ENCODE measurements around the gene PPP2R5E. TPM values are rescaled to one million over a fixed set of nuclear protein-coding genes. Genes with fewer than 3 reads are reported as not detected.

The PPP2R5E gene
- total and polyA plus RNA-seq, 10 of the 15 experiments (the other 5 are each of a cell fraction or from before 2014, with no cell fraction given) = 11.4 to 56.2 (median 22.7) TPM

DNA sequence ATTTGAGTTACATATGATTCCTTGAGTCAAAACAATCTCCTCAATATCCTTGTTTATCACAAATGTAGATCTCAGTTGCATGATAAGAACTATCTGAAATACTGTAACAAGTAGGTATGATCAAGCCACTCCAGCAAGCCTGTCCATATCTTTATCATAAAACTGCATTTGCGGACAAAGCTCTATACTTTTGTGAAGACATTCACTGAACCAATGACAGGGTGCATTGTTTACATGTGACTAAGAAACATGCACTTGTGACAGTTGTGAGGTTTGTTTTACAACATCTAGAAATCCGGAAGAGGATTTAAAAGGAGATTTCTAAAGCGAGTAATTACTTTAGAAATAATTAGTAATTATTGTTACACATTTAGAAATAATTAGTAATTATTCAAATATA is 111.7 kb downstream of the PPP2R5E start:
- in situ Hi-C loops (cut with MboI) = no loop called here
- intact Hi-C loops (cut with micrococcal nuclease; ENCODE audit: unreplicated experiment) = no loop called here
- RAD21 ChIA-PET (ENCODE audit: unreplicated experiment) = interaction anchor here (0.6 to 1.0 kb wide), 3 partner anchors 81 to 1009 kb away, joined by 3 read pairs; no protein-coding TSS in a partner anchor
- no peak overlapping the region for H3K4me2 ChIP-seq (ENCODE audit: control insufficient read depth, insufficient read depth)
- DNase-seq (ENCODE audit: low read depth, low spot score) (no peak), ATAC-seq (no peak), FAIRE-seq (no peak)
- 99% methylated on average over 3 of the region's 3 CpGs for WGBS (ENCODE audit: insufficient coverage, insufficient replicate concordance, low lambda C conversion rate, missing lambda C conversion rate)
- peaks cover 8% of the 10 kb centered on the region for H3K4me1 ChIP-seq (ENCODE audit: control insufficient read depth, insufficient read depth, low read length)
- TF ChIP-seq YBX1 (IDR thresholded peaks at IDR 0.05) (no peak), SRF (IDR thresholded peaks at IDR 0.05; ENCODE audit: low read depth in 2 of 2, low read length in 2 of 2) (no peak), TARDBP (IDR thresholded peaks at IDR 0.05; ENCODE audit: borderline replicate concordance) (no peak), SREBF2 (IDR thresholded peaks at IDR 0.05; ENCODE audit: low read length) (no peak), ZNF207 (IDR thresholded peaks at IDR 0.05; ENCODE audit: borderline replicate concordance) (no peak), SIX5 (IDR thresholded peaks at IDR 0.05; ENCODE audit: low read depth, low read length, severe bottlenecking) (no peak), FOS (IDR thresholded peaks at IDR 0.05; ENCODE audit: borderline replicate concordance, extremely low read depth, insufficient read length) (no peak), ZBTB40 (IDR thresholded peaks at IDR 0.05; ENCODE audit: borderline replicate concordance) (no peak), IRF5 (IDR thresholded peaks at IDR 0.05; ENCODE audit: borderline replicate concordance) (no peak)
- TF ChIP-seq, protein P1, sequence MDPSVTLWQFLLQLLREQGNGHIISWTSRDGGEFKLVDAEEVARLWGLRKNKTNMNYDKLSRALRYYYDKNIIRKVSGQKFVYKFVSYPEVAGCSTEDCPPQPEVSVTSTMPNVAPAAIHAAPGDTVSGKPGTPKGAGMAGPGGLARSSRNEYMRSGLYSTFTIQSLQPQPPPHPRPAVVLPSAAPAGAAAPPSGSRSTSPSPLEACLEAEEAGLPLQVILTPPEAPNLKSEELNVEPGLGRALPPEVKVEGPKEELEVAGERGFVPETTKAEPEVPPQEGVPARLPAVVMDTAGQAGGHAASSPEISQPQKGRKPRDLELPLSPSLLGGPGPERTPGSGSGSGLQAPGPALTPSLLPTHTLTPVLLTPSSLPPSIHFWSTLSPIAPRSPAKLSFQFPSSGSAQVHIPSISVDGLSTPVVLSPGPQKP (IDR thresholded peaks at IDR 0.05; ENCODE audit: low read depth, low read length) = no peak
- BruUV-seq (replicated peaks) = no TSS peak
- H3K27me3 ChIP-seq (replicated peaks in 1 of 2; ENCODE audit: control insufficient read depth in 2 of 2, insufficient read depth in 2 of 2, low read length in 1 of 2) = no peaks in the 10 kb centered on the region
- H4K20me1 ChIP-seq (ENCODE audit: control insufficient read depth, insufficient read depth) = no peaks in the 10 kb centered on the region; the same call in 1 of the 2 replicates
- H3K36me3 ChIP-seq (ENCODE audit: control insufficient read depth in 2 of 2, insufficient read depth in 2 of 2, low read length in 1 of 2) = no peaks in the 10 kb centered on the region; a peak in 2 of 4 replicates
- no peaks in the 10 kb centered on the region for H3K9me3 ChIP-seq (replicated peaks; ENCODE audit: control insufficient read depth, insufficient read depth, low read length)
- H2AFZ ChIP-seq (ENCODE audit: control insufficient read depth, low read depth, low read length) = no peak overlapping the region
- POLR2A ChIA-PET = interaction anchor here (1.0 kb wide), 1 partner anchor 112 kb away, joined by 3 read pairs; the partner anchor contains the start of gene PPP2R5E
- no peak overlapping the region for H3K9ac ChIP-seq (ENCODE audit: control insufficient read depth, insufficient read depth, low read length)
- SMC1A ChIA-PET (ENCODE audit: uncharacterized antibody, unreplicated experiment) = interaction anchor here (0.6 to 3.3 kb wide), 8 partner anchors 8 to 138 kb away, joined by 3 to 12 read pairs (median 6); partner anchors contain the start of gene PPP2R5E
- H3K79me2 ChIP-seq (ENCODE audit: control insufficient read depth, insufficient read depth, low read length) = peaks cover 19% of the 10 kb centered on the region
- CTCF ChIA-PET = interaction anchor here (0.6 to 2.4 kb wide), 3 partner anchors 10 to 42 kb away, joined by 4 to 6 read pairs (median 5); no protein-coding TSS in a partner anchor
- no peak overlapping the region for H3K4me3 ChIP-seq
- no peak overlapping the region for H3K27ac ChIP-seq (ENCODE audit: control insufficient read depth, insufficient read depth)

Data from GM12878 (cell line).